Measurements from ENCODE around the gene ZNF281.
"Not testable (repeated sequence)": the region's sequence is repeated elsewhere in the genome, so short reads cannot be mapped to it uniquely, and the experiment has no call there.

ZNF281 gene

GRCh38 chr1:200359610-200360163, 50.1 kb downstream of the ZNF281 start:
- no peak for DNase-seq

- DNase-seq = not testable (repeated sequence)
Observed at GRCh38 chr1:200357925-200358324, 51.9 kb downstream of the ZNF281 start.

GRCh38 chr1:200355801-200356200, 54.0 kb downstream of the ZNF281 start:
- DNase-seq = no peak

Measured in NCI-H345 (cell line).